SU-DHL-6 (cell line): Measurements from ENCODE around the gene CDKL5.

ENCODE experiments used
- EZH2phosphoT487 ChIP-seq: fragments of 200-600 bp; sonication (generic), shearing (Covaris generic); conservative IDR thresholded peaks from 2 replicates; pipeline ENCODE4 v1.6.1; 2018; ENCODE audit warnings: mild to moderate bottlenecking, antibody characterized with exemption, low read length, moderate library complexity, mixed read lengths
- TF ChIP-seq, protein P1 (sequence below): fragments of 200-600 bp; sonication (generic); IDR thresholded peaks from one replicate; pipeline ENCODE4 v1.5.1; 2017; ENCODE audit warnings: antibody characterized with exemption, mild to moderate bottlenecking, low read length, moderate library complexity; ENCODE audit not compliant: insufficient read depth, poor library complexity, severe bottlenecking

DNA sequence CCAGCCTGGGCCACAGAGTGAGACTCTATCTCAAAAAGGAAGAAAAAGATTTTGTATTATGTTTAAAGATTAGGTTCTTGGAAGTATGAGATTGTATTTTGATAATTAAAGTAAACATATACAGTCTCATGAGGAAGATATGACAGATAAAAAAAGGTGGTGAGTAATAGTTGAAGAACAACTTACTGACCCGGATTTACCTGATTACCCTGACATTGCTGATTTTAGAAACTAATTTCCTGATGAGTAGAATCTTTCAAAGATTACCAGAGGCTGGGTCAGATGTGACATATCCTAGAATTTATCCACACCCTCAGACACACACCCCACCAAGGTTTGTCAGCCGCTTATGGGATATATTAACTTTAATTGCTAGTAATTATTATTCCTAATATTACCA lies 9.5 kb downstream of the CDKL5 start:
- TF ChIP-seq, protein P1, sequence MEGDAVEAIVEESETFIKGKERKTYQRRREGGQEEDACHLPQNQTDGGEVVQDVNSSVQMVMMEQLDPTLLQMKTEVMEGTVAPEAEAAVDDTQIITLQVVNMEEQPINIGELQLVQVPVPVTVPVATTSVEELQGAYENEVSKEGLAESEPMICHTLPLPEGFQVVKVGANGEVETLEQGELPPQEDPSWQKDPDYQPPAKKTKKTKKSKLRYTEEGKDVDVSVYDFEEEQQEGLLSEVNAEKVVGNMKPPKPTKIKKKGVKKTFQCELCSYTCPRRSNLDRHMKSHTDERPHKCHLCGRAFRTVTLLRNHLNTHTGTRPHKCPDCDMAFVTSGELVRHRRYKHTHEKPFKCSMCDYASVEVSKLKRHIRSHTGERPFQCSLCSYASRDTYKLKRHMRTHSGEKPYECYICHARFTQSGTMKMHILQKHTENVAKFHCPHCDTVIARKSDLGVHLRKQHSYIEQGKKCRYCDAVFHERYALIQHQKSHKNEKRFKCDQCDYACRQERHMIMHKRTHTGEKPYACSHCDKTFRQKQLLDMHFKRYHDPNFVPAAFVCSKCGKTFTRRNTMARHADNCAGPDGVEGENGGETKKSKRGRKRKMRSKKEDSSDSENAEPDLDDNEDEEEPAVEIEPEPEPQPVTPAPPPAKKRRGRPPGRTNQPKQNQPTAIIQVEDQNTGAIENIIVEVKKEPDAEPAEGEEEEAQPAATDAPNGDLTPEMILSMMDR: no peak
- TF ChIP-seq EZH2phosphoT487: no peak
